ENCODE data around the gene RCSD1. TPM values are rescaled to one million over a fixed set of nuclear protein-coding genes. Genes with fewer than 3 reads are reported as not detected.

Gene RCSD1
- total RNA-seq, 2 donors from 2014 or later, result 11.1 to 11.9 TPM

- TF ChIP-seq, protein P1, sequence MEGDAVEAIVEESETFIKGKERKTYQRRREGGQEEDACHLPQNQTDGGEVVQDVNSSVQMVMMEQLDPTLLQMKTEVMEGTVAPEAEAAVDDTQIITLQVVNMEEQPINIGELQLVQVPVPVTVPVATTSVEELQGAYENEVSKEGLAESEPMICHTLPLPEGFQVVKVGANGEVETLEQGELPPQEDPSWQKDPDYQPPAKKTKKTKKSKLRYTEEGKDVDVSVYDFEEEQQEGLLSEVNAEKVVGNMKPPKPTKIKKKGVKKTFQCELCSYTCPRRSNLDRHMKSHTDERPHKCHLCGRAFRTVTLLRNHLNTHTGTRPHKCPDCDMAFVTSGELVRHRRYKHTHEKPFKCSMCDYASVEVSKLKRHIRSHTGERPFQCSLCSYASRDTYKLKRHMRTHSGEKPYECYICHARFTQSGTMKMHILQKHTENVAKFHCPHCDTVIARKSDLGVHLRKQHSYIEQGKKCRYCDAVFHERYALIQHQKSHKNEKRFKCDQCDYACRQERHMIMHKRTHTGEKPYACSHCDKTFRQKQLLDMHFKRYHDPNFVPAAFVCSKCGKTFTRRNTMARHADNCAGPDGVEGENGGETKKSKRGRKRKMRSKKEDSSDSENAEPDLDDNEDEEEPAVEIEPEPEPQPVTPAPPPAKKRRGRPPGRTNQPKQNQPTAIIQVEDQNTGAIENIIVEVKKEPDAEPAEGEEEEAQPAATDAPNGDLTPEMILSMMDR (IDR thresholded peaks at IDR 0.05), result no peak
- no peaks in the 10 kb centered on the region for H3K36me3 ChIP-seq
- no peak overlapping the region for H3K4me3 ChIP-seq
- no peaks in the 10 kb centered on the region for H3K27me3 ChIP-seq (replicated peaks; ENCODE audit: insufficient read depth)
- no peaks in the 10 kb centered on the region for H3K9me3 ChIP-seq
- no peak for DNase-seq (ENCODE audit: low spot score)
- H3K27ac ChIP-seq, result no peak overlapping the region
- no peak for ATAC-seq (ENCODE audit: insufficient number of reproducible peaks, low FRiP score, low read depth)
- peaks cover 39 to 60% of the 10 kb centered on the region in 2 donors for H3K4me1 ChIP-seq (ENCODE audit: control insufficient read depth in 1 of 2, low read depth in 2 of 2)
Observed at GRCh38 chr1:167751676-167752075, 121.6 kb downstream of the RCSD1 start.

- no peaks in the 10 kb centered on the region for H3K36me3 ChIP-seq
- TF ChIP-seq, protein P1 (IDR thresholded peaks at IDR 0.05), result no peak
Observed at GRCh38 chr1:167752219-167752985, 122.4 kb downstream of the RCSD1 start.

DNA sequence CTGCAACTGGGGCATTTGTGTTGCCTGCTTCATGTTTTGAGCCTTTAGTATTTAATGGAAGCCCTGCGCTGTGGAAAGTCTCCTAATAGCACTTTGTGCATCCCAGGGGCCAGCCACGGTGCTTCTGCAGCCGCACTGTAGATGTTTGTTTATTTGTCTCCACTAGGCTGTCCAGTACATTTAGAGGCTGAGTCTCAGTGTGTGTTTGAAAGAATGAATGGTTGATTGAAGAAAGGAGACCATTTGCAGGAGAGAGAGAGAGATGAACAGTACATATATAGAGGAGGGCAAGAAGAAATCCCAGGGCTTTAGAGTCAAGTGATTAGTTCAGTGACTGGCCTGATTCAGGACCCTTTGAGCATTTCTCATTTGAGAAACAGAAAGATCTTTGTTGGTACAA is 125.6 kb downstream of the RCSD1 start:
- TF ChIP-seq, protein P1 (IDR thresholded peaks at IDR 0.05), result no peak
- no peaks in the 10 kb centered on the region for H3K36me3 ChIP-seq
- peaks cover 23 to 52% of the 10 kb centered on the region in 2 donors for H3K4me1 ChIP-seq (ENCODE audit: control insufficient read depth in 1 of 2, low read depth in 2 of 2)

More at GRCh38 chr1:167752219-167752985, 122.4 kb downstream of the RCSD1 start:
- Histone ChIP-seq H3K4me3 (no peak overlapping the region), H3K4me1 (ENCODE audit: control insufficient read depth in 1 of 2, low read depth in 2 of 2) (peaks cover 37 to 64% of the 10 kb centered on the region in 2 donors), H3K27me3 (replicated peaks; ENCODE audit: insufficient read depth) (no peaks in the 10 kb centered on the region), H3K27ac (no peak overlapping the region), H3K9me3 (no peaks in the 10 kb centered on the region)
- no peak for ATAC-seq (ENCODE audit: insufficient number of reproducible peaks, low FRiP score, low read depth)
- no peak for DNase-seq (ENCODE audit: low spot score)

More for the DNA sequence above, 125.6 kb downstream of the RCSD1 start:
- H3K9me3 ChIP-seq, result no peaks in the 10 kb centered on the region
- H3K27me3 ChIP-seq (replicated peaks; ENCODE audit: insufficient read depth), result no peaks in the 10 kb centered on the region
- ATAC-seq (ENCODE audit: insufficient number of reproducible peaks, low FRiP score, low read depth) (no peak), DNase-seq (ENCODE audit: low spot score) (no peak)
- no peak overlapping the region for H3K27ac ChIP-seq
- no peak overlapping the region for H3K4me3 ChIP-seq

Other genes with a start within 250 kb of the RCSD1 start
- gene CD247, start 111.7 kb upstream of the RCSD1 start, total RNA-seq, result 1 to 10 TPM; 1.6 to 8.5 TPM
- 100 to 1,000 TPM; 187 to 266 TPM for gene CREG1, start 76.5 kb upstream of the RCSD1 start, total RNA-seq
- 100 to 1,000 TPM in 1 of 2 donors, 10 to 100 TPM in 1; 92.6 to 108 TPM for gene MPZL1, start 91.8 kb downstream of the RCSD1 start, total RNA-seq